Common myeloid progenitor, CD34-positive (primary cell): ENCODE measurements around the gene SCML2.

Experiments
- CTCF ChIA-PET: fragments of 350-600 bp; sonication (Branson Sonifier 250); formaldehyde crosslinking; loops from one replicate; lab custom pipeline; 2021; ENCODE audit warnings: antibody characterized with exemption; lab: Charles Lee
- POLR2A ChIA-PET: fragments of 350-600 bp; sonication (Branson Sonifier 250); formaldehyde crosslinking; loops from one replicate; lab custom pipeline; 2021; ENCODE audit warnings: antibody characterized with exemption; lab: Charles Lee
- DNase-seq, 3 donors: peaks; one replicate each; pipeline versions ENCODE4 v3.0.0 to v3.0.0-alpha.2; 2013
- H3K27ac ChIP-seq, 2 experiments: 1 replicate in 1 of 2; 2 replicates in 1 of 2; pipeline ENCODE4 v1.7.0; 2013; ENCODE audit warnings: inconsistent platforms in 2 of 2, low read length in 2 of 2, mild to moderate bottlenecking in 2 of 2, low read depth in 1 of 2, moderate library complexity in 1 of 2; ENCODE audit not compliant: severe bottlenecking in 2 of 2, insufficient read depth in 1 of 2, poor library complexity in 1 of 2
- H3K27me3 ChIP-seq, 5 experiments: replicated peaks in 2 of 5; 1 replicate in 3 of 5; 2 replicates in 2 of 5; pipeline versions ENCODE4 v1.6.1 to v1.7.0; 2013; ENCODE audit warnings: low read length in 4 of 5, mild to moderate bottlenecking in 2 of 5, moderate library complexity in 2 of 5, inconsistent platforms in 1 of 5; ENCODE audit not compliant: insufficient read depth in 5 of 5, control insufficient read depth in 4 of 5
- H3K36me3 ChIP-seq, 4 experiments: 1 replicate in 2 of 4; 2 replicates in 2 of 4; pipeline versions ENCODE4 v1.6.1 to v1.7.0; 2013; ENCODE audit warnings: low read length in 3 of 4, control low read depth in 1 of 4, mild to moderate bottlenecking in 1 of 4; ENCODE audit not compliant: control insufficient read depth in 4 of 4, insufficient read depth in 4 of 4
- H3K4me1 ChIP-seq, 4 experiments: 1 replicate in 3 of 4; 2 replicates in 1 of 4; pipeline versions ENCODE4 v1.6.1 to v1.7.1; 2013; ENCODE audit warnings: low read length in 3 of 4, mild to moderate bottlenecking in 3 of 4, control low read depth in 1 of 4, inconsistent platforms in 1 of 4, moderate library complexity in 1 of 4; ENCODE audit not compliant: control insufficient read depth in 4 of 4, insufficient read depth in 4 of 4; ENCODE audit errors: control extremely low read depth in 1 of 4
- H3K4me3 ChIP-seq, 7 experiments: 1 replicate in 4 of 7; 2 replicates in 3 of 7; pipeline versions ENCODE4 v1.5.1 to v1.7.0; 2013; ENCODE audit warnings: mild to moderate bottlenecking in 7 of 7, low read length in 6 of 7, moderate library complexity in 6 of 7, inconsistent platforms in 2 of 7, low read depth in 2 of 7, control low read depth in 1 of 7; ENCODE audit not compliant: insufficient read depth in 4 of 7, control insufficient read depth in 1 of 7; ENCODE audit errors: extremely low read depth in 1 of 7
- H3K9me3 ChIP-seq, 5 experiments: 1 replicate in 4 of 5; 2 replicates in 1 of 5; pipeline versions ENCODE4 v1.6.1 to v1.7.1; 2013; ENCODE audit warnings: low read length in 4 of 5, mild to moderate bottlenecking in 2 of 5, inconsistent platforms in 1 of 5, low read depth in 1 of 5, moderate library complexity in 1 of 5; ENCODE audit not compliant: control insufficient read depth in 4 of 5, insufficient read depth in 2 of 5; ENCODE audit errors: control extremely low read depth in 1 of 5
- WGBS: methylation state at CpG from one replicate; pipeline ENCODE4 v1.1.5; 2013; ENCODE audit not compliant: insufficient coverage; 5-methylcytosine and 5-hydroxymethylcytosine counted together

Gene SCML2

DNA sequence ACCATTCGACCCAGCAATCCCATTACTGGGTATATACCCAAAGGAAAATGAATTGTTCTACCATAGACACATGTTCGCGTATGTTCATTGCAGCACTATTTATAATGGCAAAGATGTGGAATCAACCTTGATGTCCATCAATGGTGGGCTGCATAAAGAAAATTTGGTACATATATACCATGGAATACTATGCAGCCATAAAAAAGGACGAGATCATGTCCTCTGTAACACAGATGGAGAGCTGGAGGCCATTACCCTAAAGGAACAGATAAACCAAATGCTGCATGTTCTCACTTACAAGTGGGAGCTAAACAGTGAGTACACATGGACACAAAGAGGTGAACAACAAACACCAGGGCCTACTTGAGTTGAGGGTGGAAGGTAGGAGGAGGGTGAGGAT lies 45.1 kb downstream of the SCML2 start:
- ChIA-PET CTCF (no interaction called here), POLR2A (no interaction called here)
- Histone ChIP-seq H3K4me3 (no peak overlapping the region), H3K9me3 (peaks cover 0 to 8% (median 2%) of the 10 kb centered on the region in 5 experiments), H3K27me3 (no peaks in the 10 kb centered on the region), H3K36me3 (peaks cover 0 to 30% (median 7%) of the 10 kb centered on the region in 4 experiments), H3K27ac (no peak overlapping the region), H3K4me1 (no peaks in the 10 kb centered on the region)
- DNase-seq = no peak
- no CpG with 5 or more reads among the region's 4 CpGs for WGBS

DNA sequence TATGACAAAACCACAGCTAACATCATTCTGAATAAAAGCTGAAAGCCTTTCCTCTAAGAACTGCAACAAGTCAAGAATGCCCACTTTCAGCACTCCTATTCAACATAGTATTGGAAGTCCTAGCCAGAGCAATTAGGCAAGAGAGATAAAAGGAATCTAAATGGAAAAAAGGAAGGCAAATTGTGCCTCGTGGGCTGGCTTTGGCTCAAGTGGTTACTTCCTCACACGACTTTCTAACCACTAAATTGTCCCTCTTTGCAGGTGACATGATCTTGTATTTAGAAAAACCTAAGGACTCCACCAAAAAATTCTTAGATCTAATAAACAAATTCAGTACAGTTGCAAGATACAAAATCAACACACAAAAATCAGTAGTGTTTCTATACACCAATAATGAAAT lies 57.2 kb downstream of the SCML2 start:
- H3K27ac ChIP-seq = no peak overlapping the region
- no peaks in the 10 kb centered on the region for H3K4me1 ChIP-seq
- ChIA-PET POLR2A (no interaction called here), CTCF (no interaction called here)
- no peak overlapping the region for H3K4me3 ChIP-seq
- no CpG with 5 or more reads among the region's 2 CpGs for WGBS
- H3K9me3 ChIP-seq = peaks cover 0 to 3% (median 0%) of the 10 kb centered on the region in 5 experiments
- peaks cover 0 to 4% (median 2%) of the 10 kb centered on the region in 4 experiments for H3K36me3 ChIP-seq
- peak; percentile 2 to 60 (median 45) for DNase-seq
- H3K27me3 ChIP-seq = no peaks in the 10 kb centered on the region

DNA sequence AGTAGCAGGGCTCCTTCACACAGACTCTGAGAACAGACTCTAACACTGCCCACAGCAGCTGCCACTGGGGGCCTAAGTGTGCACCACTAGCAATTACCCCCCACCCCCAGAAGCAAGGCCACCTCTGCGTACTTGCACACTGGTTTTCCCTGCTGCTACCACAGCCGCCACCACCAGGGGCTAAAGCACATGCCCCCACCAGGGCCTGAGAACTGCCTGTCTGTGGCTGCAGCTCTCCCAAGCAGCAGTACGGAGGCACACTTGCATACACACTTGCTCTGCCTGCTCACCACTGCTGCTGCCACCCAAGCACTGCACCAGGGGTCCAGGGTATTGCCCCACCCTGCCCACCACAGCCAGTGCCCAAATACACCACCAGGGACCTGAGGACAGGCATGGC lies 59.6 kb downstream of the SCML2 start:
- Histone ChIP-seq H3K4me1 (no peaks in the 10 kb centered on the region), H3K36me3 (no peaks in the 10 kb centered on the region), H3K27me3 (no peaks in the 10 kb centered on the region), H3K9me3 (peaks cover 0 to 3% (median 0%) of the 10 kb centered on the region in 5 experiments), H3K4me3 (no peak overlapping the region), H3K27ac (no peak overlapping the region)
- no peak for DNase-seq
- CTCF ChIA-PET = no interaction called here
- 64% methylated on average over 3 of the region's 3 CpGs for WGBS
- POLR2A ChIA-PET = no interaction called here

DNA sequence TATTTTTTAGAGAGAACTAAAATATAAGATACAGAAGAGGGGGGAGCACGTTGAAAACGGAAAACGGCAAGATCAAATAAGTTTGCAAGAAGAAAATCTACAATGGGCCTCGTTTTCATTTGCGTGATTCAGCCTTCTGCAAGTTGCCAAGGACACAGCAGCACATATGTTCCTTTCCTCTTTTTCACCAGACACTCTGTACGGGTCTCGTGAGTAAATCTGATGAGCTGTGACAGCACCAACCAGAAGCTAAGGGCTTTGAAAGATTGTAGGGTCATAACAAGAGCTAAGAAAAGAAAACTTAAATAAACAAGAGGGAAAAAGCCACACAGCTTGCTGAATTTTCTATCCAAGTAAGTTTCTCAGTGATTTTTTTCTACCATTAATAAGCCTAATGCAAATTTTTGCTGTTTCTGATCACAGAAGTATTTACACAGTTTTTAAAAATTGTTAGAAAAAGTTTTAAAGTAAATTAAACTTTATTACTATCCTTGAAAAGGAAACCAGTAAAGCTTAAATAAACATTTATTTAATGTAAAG lies 63.4 kb downstream of the SCML2 start:
- DNase-seq = peak in 2 of 3 donors; percentile 23 to 48
- ChIA-PET POLR2A (no interaction called here), CTCF (no interaction called here)
- Histone ChIP-seq H3K4me1 (no peaks in the 10 kb centered on the region), H3K27me3 (no peaks in the 10 kb centered on the region), H3K27ac (no peak overlapping the region), H3K9me3 (peaks cover 0 to 3% (median 0%) of the 10 kb centered on the region in 5 experiments), H3K36me3 (no peaks in the 10 kb centered on the region), H3K4me3 (no peak overlapping the region)
- WGBS = 80% methylated on average over 4 of the region's 7 CpGs

DNA sequence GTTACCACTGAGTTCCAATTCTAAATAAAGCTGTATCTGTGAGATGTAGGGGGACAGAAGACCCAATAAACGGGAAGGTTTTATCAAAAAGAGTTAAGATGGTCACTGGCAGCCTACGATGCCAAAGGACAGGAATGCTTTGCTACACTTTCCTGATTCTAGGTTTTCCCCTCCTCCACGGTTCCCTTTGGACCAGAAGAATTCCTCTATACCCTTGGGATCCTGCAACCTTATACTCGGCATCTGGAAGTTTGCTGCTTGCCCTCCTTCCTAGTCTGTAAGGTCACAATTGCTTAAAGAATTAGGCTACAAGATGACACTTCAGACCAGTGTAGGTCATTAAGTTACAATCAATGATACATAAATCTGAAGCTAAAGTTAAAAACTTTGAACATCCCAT lies 64.3 kb downstream of the SCML2 start:
- 67% methylated on average over 4 of the region's 4 CpGs for WGBS
- peaks cover 0 to 1% (median 0%) of the 10 kb centered on the region in 5 experiments for H3K9me3 ChIP-seq
- H3K4me3 ChIP-seq = no peak overlapping the region
- no peak overlapping the region for H3K27ac ChIP-seq
- H3K27me3 ChIP-seq = no peaks in the 10 kb centered on the region
- POLR2A ChIA-PET = no interaction called here
- no peaks in the 10 kb centered on the region for H3K4me1 ChIP-seq
- CTCF ChIA-PET = interaction anchor here (1.3 kb wide), 1 partner anchor 12 kb away, joined by 3 read pairs; no protein-coding TSS in a partner anchor
- peaks cover 0 to 2% (median 0%) of the 10 kb centered on the region in 4 experiments for H3K36me3 ChIP-seq
- DNase-seq = no peak

DNA sequence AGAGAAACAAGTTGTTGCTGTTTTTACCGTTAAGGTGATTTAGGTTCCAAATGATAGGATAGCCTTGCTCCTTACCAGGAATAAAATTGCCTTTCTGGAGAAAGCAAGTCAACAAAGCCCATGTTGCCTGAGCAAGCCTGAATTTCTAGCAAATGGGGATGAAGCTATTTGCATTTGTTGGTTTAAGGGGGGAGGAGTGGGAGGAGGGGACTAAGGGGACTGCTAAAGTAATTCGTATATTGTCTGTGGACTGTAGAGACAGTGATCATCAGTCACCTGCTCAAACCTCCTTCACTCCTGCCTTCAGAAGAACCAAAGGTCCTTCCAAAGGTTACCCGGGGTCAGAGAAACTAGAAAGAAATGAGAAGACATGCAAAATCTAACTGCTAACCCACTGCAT lies 65.8 kb downstream of the SCML2 start:
- no peaks in the 10 kb centered on the region for H3K27me3 ChIP-seq
- peaks cover 0 to 1% (median 0%) of the 10 kb centered on the region in 5 experiments for H3K9me3 ChIP-seq
- H3K4me3 ChIP-seq = no peak overlapping the region
- ChIA-PET CTCF (interaction anchor here (0.6 to 1.3 kb wide), 2 partner anchors 11 to 719 kb away, joined by 3 to 5 read pairs; no protein-coding TSS in a partner anchor), POLR2A (no interaction called here)
- WGBS = 75% methylated on average over 2 of the region's 3 CpGs
- peaks cover 0 to 2% (median 0%) of the 10 kb centered on the region in 4 experiments for H3K36me3 ChIP-seq
- no peak overlapping the region for H3K27ac ChIP-seq
- no peak for DNase-seq
- H3K4me1 ChIP-seq = no peaks in the 10 kb centered on the region

DNA sequence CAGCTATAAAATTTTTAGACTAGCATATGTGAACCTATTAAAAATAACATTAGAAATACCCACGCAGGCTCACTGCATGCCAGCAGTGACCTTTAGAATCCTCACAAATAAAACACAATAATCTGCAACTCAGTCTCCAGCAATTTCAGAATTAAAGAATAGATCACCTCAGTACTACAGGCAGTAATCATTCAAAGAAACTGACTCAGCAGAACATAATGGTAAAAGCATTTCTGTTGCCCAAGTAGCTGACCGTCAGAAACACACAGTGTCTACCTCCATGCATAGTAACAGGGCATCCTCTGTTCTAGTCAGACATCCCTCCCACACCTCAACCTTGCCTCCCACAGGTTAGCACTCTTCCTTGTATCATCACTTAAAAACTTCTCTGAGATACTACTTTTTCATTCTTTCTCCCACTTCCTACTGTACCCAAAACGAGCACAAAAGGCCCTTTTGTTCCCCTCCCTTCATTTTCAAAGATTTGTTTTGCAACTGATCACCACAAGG lies 68.1 kb downstream of the SCML2 start:
- no peak for DNase-seq
- Histone ChIP-seq H3K4me1 (no peaks in the 10 kb centered on the region), H3K4me3 (no peak overlapping the region), H3K27ac (no peak overlapping the region), H3K27me3 (no peaks in the 10 kb centered on the region), H3K36me3 (peaks cover 0 to 2% (median 0%) of the 10 kb centered on the region in 4 experiments), H3K9me3 (no peaks in the 10 kb centered on the region)
- CTCF ChIA-PET = no interaction called here
- POLR2A ChIA-PET = no interaction called here
- WGBS = 67% methylated on average over 1 of the region's 3 CpGs
